OCI-LY7 (cell line): ENCODE results near the gene FAM3D. TPM values are rescaled to one million over a fixed set of nuclear protein-coding genes. Genes with fewer than 3 reads are reported as not detected.

Experiments used
- BruUV-seq: library from RNA; stranded (reverse); fragments of 400-500 nt; replicated peaks from 2 replicates; lab custom pipeline; 2021; lab: Mats Ljungman, UMichigan
- CTCF ChIA-PET: fragments of 300-600 bp; sonication (Branson Sonifier 250); formaldehyde crosslinking; loops from one replicate; lab custom pipeline; 2022; ENCODE audit warnings: antibody characterized with exemption; ENCODE audit not compliant: unreplicated experiment; lab: Charles Lee
- POLR2A ChIA-PET: fragments of 300-600 bp; sonication (Branson Sonifier 250); formaldehyde crosslinking; loops from one replicate; lab custom pipeline; 2022; ENCODE audit warnings: antibody characterized with exemption; lab: Charles Lee
- DNase-seq: peaks from one replicate; pipeline ENCODE4 v3.0.0-alpha.2; 2015; ENCODE audit warnings: low spot score
- H2AFZ ChIP-seq: fragments of 200-600 bp; sonication (generic), shearing (Covaris generic); 2 replicates; pipeline ENCODE4 v1.6.1; 2014; ENCODE audit warnings: mild to moderate bottlenecking, antibody characterized with exemption, low read length, moderate library complexity
- H3K27ac ChIP-seq: fragments of 200-600 bp; sonication (generic); 2 replicates; pipeline ENCODE4 v1.5.1; 2014; ENCODE audit warnings: mixed run types, low read depth, mild to moderate bottlenecking, moderate library complexity, low read length, inconsistent platforms; ENCODE audit not compliant: poor library complexity, severe bottlenecking
- H3K36me3 ChIP-seq: fragments of 200-600 bp; sonication (generic); 2 replicates; pipeline ENCODE4 v1.6.1; 2014; ENCODE audit warnings: mild to moderate bottlenecking, antibody characterized with exemption, low read length, moderate library complexity, mixed read lengths; ENCODE audit not compliant: insufficient read depth
- H3K4me1 ChIP-seq: fragments of 200-600 bp; sonication (generic); 2 replicates; pipeline ENCODE4 v1.5.1; 2014; ENCODE audit warnings: mild to moderate bottlenecking, low read length; ENCODE audit not compliant: insufficient read depth, poor library complexity, severe bottlenecking
- H3K4me2 ChIP-seq: fragments of 200-600 bp; sonication (generic); 2 replicates; pipeline ENCODE4 v1.6.1; 2014; ENCODE audit warnings: mild to moderate bottlenecking, low read length
- H3K4me3 ChIP-seq: fragments of 200-600 bp; sonication (generic); 2 replicates; pipeline ENCODE4 v1.5.1; 2014; ENCODE audit warnings: mild to moderate bottlenecking, low read depth, low read length; ENCODE audit not compliant: poor library complexity, severe bottlenecking
- H3K79me2 ChIP-seq: fragments of 200-600 bp; sonication (generic); 2 replicates; pipeline ENCODE4 v1.6.1; 2016; ENCODE audit warnings: low read depth, mild to moderate bottlenecking, low read length, moderate library complexity, mixed read lengths; ENCODE audit not compliant: insufficient read depth
- H3K9me2 ChIP-seq: fragments of 200-600 bp; sonication (generic); 2 replicates; pipeline ENCODE4 v1.6.1; 2016; ENCODE audit warnings: mild to moderate bottlenecking, low read length, mixed read lengths; ENCODE audit not compliant: insufficient read depth
- H3K9me3 ChIP-seq: fragments of 200-600 bp; sonication (generic); 2 replicates; pipeline ENCODE4 v1.6.1; 2014; ENCODE audit warnings: mild to moderate bottlenecking, mixed run types, low read length, mixed read lengths
- H4K20me1 ChIP-seq: fragments of 200-600 bp; sonication (generic); 2 replicates; pipeline ENCODE4 v1.6.1; 2014; ENCODE audit warnings: mild to moderate bottlenecking, antibody characterized with exemption, low read length, moderate library complexity, mixed read lengths; ENCODE audit not compliant: insufficient read depth
- CTCF ChIP-seq: fragments of 200-600 bp; sonication (generic); conservative IDR thresholded peaks from 2 replicates; pipeline ENCODE4 v1.5.1; 2014; ENCODE audit warnings: mild to moderate bottlenecking, antibody characterized with exemption, low read length, moderate library complexity, mixed read lengths
- EZH2phosphoT487 ChIP-seq: fragments of 200-600 bp; sonication (generic); IDR thresholded peaks from 2 replicates; pipeline ENCODE4 v1.6.1; 2018; ENCODE audit warnings: low read depth, borderline replicate concordance, mild to moderate bottlenecking, mixed run types, antibody characterized with exemption, low read length, moderate library complexity, mixed read lengths
- intact Hi-C: fragments of 100-400 bp; cut with micrococcal nuclease; formaldehyde crosslinking; loops from one replicate; pipeline ENCODE4 v1.10.0; 2022; ENCODE audit not compliant: unreplicated experiment
- total RNA-seq, 2 experiments: library from RNA; depleted of rRNA in 1 of 2; stranded (reverse); fragments of >200 nt in 1 of 2; shearing (Covaris generic) in 1 of 2; gene quantifications; 2 replicates each; pipeline ENCODE4 v1.2.3, GENCODE V29; 2014 to 2022

The FAM3D gene
- total RNA-seq, 2 experiments from 2014 or later, result not detected

- Histone ChIP-seq H4K20me1 (no peaks in the 10 kb centered on the region), H3K4me2 (peak overlapping the region; percentile 24; the same call in 1 of the 2 replicates), H3K27ac (no peak overlapping the region), H3K36me3 (no peaks in the 10 kb centered on the region), H3K4me3 (peak overlapping the region; percentile 26), H3K4me1 (peaks cover 3% of the 10 kb centered on the region), H3K9me2 (no peaks in the 10 kb centered on the region), H2AFZ (no peak overlapping the region), H3K79me2 (no peaks in the 10 kb centered on the region), H3K9me3 (no peaks in the 10 kb centered on the region)
- TF ChIP-seq EZH2phosphoT487 (no peak), CTCF (0 out of 2 replicates have a peak, but pooled peaks have one; percentile 26)
- no TSS peak for BruUV-seq
- CTCF ChIA-PET, result no interaction called here
- peak; percentile 20 for DNase-seq
- intact Hi-C loops, result no loop called here
- POLR2A ChIA-PET, result no interaction called here
Measured at GRCh38 chr3:58585005-58585786, 81.4 kb downstream of the FAM3D start.

- Histone ChIP-seq H3K27ac (no peak overlapping the region), H3K4me3 (peak overlapping the region; percentile 26), H3K36me3 (no peaks in the 10 kb centered on the region), H4K20me1 (no peaks in the 10 kb centered on the region), H3K9me2 (no peaks in the 10 kb centered on the region), H3K9me3 (no peaks in the 10 kb centered on the region), H3K4me1 (peaks cover 3% of the 10 kb centered on the region), H3K79me2 (no peaks in the 10 kb centered on the region), H3K4me2 (peak overlapping the region; percentile 24; the same call in 1 of the 2 replicates), H2AFZ (no peak overlapping the region)
- no peak for TF ChIP-seq EZH2phosphoT487
- no peak for TF ChIP-seq CTCF
- ChIA-PET POLR2A (no interaction called here), CTCF (no interaction called here)
- intact Hi-C loops, result no loop called here
- DNase-seq, result no peak
- BruUV-seq, result no TSS peak
Measured at GRCh38 chr3:58584690-58585004, 81.9 kb downstream of the FAM3D start.

Other genes with a start within 250 kb of the FAM3D start
- 60.8 and 76.8 TPM in 2 replicates for gene PDHB, start 232.9 kb downstream of the FAM3D start, total RNA-seq (2014; rRNA removed; shearing (Covaris generic))
- gene PDHB, start 232.9 kb downstream of the FAM3D start, total RNA-seq (2022), result 82.4 and 86.6 TPM in 2 replicates
- gene KCTD6, start 174.7 kb downstream of the FAM3D start, total RNA-seq (2014; rRNA removed; shearing (Covaris generic)), result 12.6 and 17.1 TPM in 2 replicates
- gene KCTD6, start 174.7 kb downstream of the FAM3D start, total RNA-seq (2022), result 16.4 and 16.6 TPM in 2 replicates
- gene ACOX2, start 129.6 kb downstream of the FAM3D start, total RNA-seq (2014; rRNA removed; shearing (Covaris generic)), result not detected in 2 replicates
- gene ACOX2, start 129.6 kb downstream of the FAM3D start, total RNA-seq (2022), result not detected in 2 replicates
- gene FAM107A, start 89.4 kb downstream of the FAM3D start, total RNA-seq (2014; rRNA removed; shearing (Covaris generic)), result not detected in 2 replicates
- gene FAM107A, start 89.4 kb downstream of the FAM3D start, total RNA-seq (2022), result not detected in 2 replicates